Measurements from ENCODE around the gene HIVEP3. TPM values are rescaled to one million over a fixed set of nuclear protein-coding genes. Genes with fewer than 3 reads are reported as not detected.

Gene HIVEP3
- total and polyA plus RNA-seq, 2 donors, result 2.8 to 3.1 TPM

- WGBS, result 95% methylated on average over 5 of the region's 5 CpGs
- Histone ChIP-seq H3K36me3 (ENCODE audit: insufficient read depth) (no peaks in the 10 kb centered on the region), H3K4me1 (ENCODE audit: insufficient read depth) (no peaks in the 10 kb centered on the region), H3K4me3 (ENCODE audit: low read depth, low read length) (no peak overlapping the region), H3K27ac (ENCODE audit: low read depth) (no peak overlapping the region)
- DNase-seq (ENCODE audit: extremely low spot score), result no peak
Measured at GRCh38 chr1:41835485-41835884, 83.2 kb downstream of the HIVEP3 start.

DNA sequence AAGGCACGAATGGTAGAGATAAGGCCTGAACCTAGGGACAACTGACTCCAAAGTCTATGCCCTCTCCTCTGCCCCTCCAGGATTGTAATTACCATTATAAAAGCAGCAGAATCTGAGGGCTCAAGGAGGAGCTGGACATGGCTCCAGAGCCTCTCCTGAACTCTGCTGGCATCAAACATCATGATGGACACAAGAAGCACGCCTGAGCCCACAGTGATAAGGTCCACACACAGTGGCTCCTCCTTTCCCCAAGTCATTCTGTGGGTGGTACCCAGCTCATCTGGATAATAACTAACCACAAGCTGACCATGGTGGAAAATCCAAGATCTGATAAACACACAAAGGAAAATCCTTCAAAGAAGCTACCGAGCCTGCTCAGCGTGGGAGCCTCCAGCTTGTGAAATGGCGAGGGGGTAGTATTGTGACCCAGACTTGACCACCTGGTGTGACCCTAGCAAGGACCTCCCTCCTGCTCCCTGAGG is 85.2 kb downstream of the HIVEP3 start:
- 96% methylated on average over 5 of the region's 5 CpGs for WGBS
- Histone ChIP-seq H3K27ac (ENCODE audit: low read depth) (no peak overlapping the region), H3K36me3 (ENCODE audit: insufficient read depth) (no peaks in the 10 kb centered on the region), H3K4me3 (ENCODE audit: low read depth, low read length) (no peak overlapping the region), H3K4me1 (ENCODE audit: insufficient read depth) (no peaks in the 10 kb centered on the region)
- no peak for DNase-seq (ENCODE audit: extremely low spot score)

DNA sequence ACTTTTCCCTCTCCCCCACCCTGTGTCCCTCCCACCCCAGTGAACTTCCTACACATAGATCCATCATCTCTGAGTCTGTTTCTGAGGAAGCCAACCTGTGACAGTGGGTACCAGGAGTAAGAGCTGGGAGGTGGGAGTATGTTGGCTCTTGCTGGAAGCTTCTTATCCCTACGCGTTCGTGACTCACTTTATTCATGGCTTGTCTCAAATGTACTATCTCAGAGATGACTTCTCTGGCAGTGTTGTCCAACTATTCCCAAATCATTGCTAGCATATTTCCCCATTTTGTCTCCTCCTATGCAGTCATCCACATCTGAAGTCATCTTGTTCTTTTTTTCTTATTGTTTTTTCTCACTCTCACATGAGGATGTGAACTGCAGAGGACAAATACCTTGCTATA is 88.0 kb downstream of the HIVEP3 start:
- no peak overlapping the region for H3K4me3 ChIP-seq (ENCODE audit: low read depth, low read length)
- DNase-seq (ENCODE audit: extremely low spot score), result no peak
- H3K36me3 ChIP-seq (ENCODE audit: insufficient read depth), result no peaks in the 10 kb centered on the region
- H3K4me1 ChIP-seq (ENCODE audit: insufficient read depth), result no peaks in the 10 kb centered on the region
- H3K27ac ChIP-seq (ENCODE audit: low read depth), result no peak overlapping the region
- 81% methylated on average over 3 of the region's 3 CpGs for WGBS

- no peak for DNase-seq (ENCODE audit: extremely low spot score)
- Histone ChIP-seq H3K4me1 (ENCODE audit: insufficient read depth) (peaks cover 1% of the 10 kb centered on the region), H3K36me3 (ENCODE audit: insufficient read depth) (no peaks in the 10 kb centered on the region), H3K4me3 (ENCODE audit: low read depth, low read length) (no peak overlapping the region), H3K27ac (ENCODE audit: low read depth) (no peak overlapping the region)
- 23% methylated on average over 4 of the region's 4 CpGs for WGBS
Measured at GRCh38 chr1:41827991-41828570, 90.6 kb downstream of the HIVEP3 start.

- no peaks in the 10 kb centered on the region for H3K36me3 ChIP-seq (ENCODE audit: insufficient read depth)
- H3K4me3 ChIP-seq (ENCODE audit: low read depth, low read length), result no peak overlapping the region
- no peak overlapping the region for H3K27ac ChIP-seq (ENCODE audit: low read depth)
- 73% methylated on average over 4 of the region's 4 CpGs for WGBS
- no peak for DNase-seq (ENCODE audit: extremely low spot score)
- peaks cover 2% of the 10 kb centered on the region for H3K4me1 ChIP-seq (ENCODE audit: insufficient read depth)
Measured at GRCh38 chr1:41823471-41823870, 95.3 kb downstream of the HIVEP3 start.

GRCh38 chr1:41822866-41823265 is 95.9 kb downstream of the HIVEP3 start:
- 89% methylated on average over 3 of the region's 3 CpGs for WGBS
- Histone ChIP-seq H3K4me3 (ENCODE audit: low read depth, low read length) (no peak overlapping the region), H3K36me3 (ENCODE audit: insufficient read depth) (no peaks in the 10 kb centered on the region), H3K4me1 (ENCODE audit: insufficient read depth) (peaks cover 2% of the 10 kb centered on the region), H3K27ac (ENCODE audit: low read depth) (no peak overlapping the region)
- DNase-seq (ENCODE audit: extremely low spot score), result no peak

GRCh38 chr1:41819843-41820242 is 98.9 kb downstream of the HIVEP3 start:
- WGBS, result 82% methylated on average over 1 of the region's 1 CpG
- DNase-seq (ENCODE audit: extremely low spot score), result no peak
- no peaks in the 10 kb centered on the region for H3K36me3 ChIP-seq (ENCODE audit: insufficient read depth)
- no peak overlapping the region for H3K4me3 ChIP-seq (ENCODE audit: low read depth, low read length)
- peaks cover 2% of the 10 kb centered on the region for H3K4me1 ChIP-seq (ENCODE audit: insufficient read depth)
- no peak overlapping the region for H3K27ac ChIP-seq (ENCODE audit: low read depth)

DNA sequence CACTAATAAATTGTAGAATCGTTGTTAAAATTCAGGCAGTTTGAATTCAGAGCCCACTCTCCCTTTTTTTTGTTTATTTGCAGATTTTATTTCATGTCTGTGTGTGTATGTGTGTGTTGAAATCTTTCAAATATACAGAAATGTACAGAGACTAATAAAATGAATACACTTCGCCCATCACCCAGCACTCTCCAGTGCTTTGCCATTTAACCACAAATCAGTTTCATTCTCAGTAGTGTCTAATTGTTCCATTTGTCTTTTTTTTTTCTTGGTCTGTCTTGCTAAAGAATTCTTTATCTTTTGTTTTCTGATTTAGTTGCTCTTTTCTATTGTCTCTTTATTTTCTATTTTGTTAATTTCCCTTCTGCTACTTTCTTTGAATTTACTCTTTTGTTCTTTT is 99.7 kb downstream of the HIVEP3 start:
- WGBS, result 79% methylated on average over 2 of the region's 2 CpGs

DNA sequence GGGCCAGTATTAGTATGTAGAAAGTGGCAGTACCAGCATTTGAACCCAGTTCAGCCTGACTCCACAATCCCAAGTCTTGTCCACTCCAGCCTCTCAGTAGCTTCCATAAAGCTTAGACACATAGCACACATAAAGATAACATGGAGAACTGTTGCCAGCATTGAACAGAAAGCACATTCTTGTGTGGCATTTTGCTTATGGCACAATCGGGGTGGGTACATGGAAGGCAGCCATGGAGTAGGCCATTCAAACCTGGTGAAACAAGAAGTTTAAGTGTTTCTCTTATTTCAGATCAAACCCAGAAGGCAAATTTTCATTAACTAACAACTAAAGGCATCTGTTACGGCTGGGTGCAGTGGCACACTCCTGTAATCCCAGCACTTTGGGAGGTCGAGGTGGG is 102.7 kb downstream of the HIVEP3 start:
- Histone ChIP-seq H3K4me3 (ENCODE audit: low read depth, low read length) (no peak overlapping the region), H3K36me3 (ENCODE audit: insufficient read depth) (no peaks in the 10 kb centered on the region), H3K4me1 (ENCODE audit: insufficient read depth) (no peaks in the 10 kb centered on the region), H3K27ac (ENCODE audit: low read depth) (no peak overlapping the region)
- 75% methylated on average over 3 of the region's 3 CpGs for whole genome bisulfite sequencing
- DNase-seq (ENCODE audit: extremely low spot score), result no peak

More for the DNA sequence above, 99.7 kb downstream of the HIVEP3 start:
- DNase-seq (ENCODE audit: extremely low spot score), result no peak
- Histone ChIP-seq H3K27ac (ENCODE audit: low read depth) (no peak overlapping the region), H3K4me3 (ENCODE audit: low read depth, low read length) (no peak overlapping the region), H3K36me3 (ENCODE audit: insufficient read depth) (no peaks in the 10 kb centered on the region), H3K4me1 (ENCODE audit: insufficient read depth) (peaks cover 2% of the 10 kb centered on the region)

- 82% methylated on average over 9 of the region's 9 CpGs for WGBS
- Histone ChIP-seq H3K4me1 (ENCODE audit: insufficient read depth) (no peaks in the 10 kb centered on the region), H3K36me3 (ENCODE audit: insufficient read depth) (no peaks in the 10 kb centered on the region), H3K27ac (ENCODE audit: low read depth) (no peak overlapping the region), H3K4me3 (ENCODE audit: low read depth, low read length) (no peak overlapping the region)
- DNase-seq (ENCODE audit: extremely low spot score), result no peak
Measured at GRCh38 chr1:41813755-41814745, 104.7 kb downstream of the HIVEP3 start.

GRCh38 chr1:41813226-41813625 is 105.5 kb downstream of the HIVEP3 start:
- no peak overlapping the region for H3K27ac ChIP-seq (ENCODE audit: low read depth)
- DNase-seq (ENCODE audit: extremely low spot score), result no peak
- WGBS, result 88% methylated on average over 5 of the region's 5 CpGs
- H3K36me3 ChIP-seq (ENCODE audit: insufficient read depth), result no peaks in the 10 kb centered on the region
- H3K4me1 ChIP-seq (ENCODE audit: insufficient read depth), result no peaks in the 10 kb centered on the region
- H3K4me3 ChIP-seq (ENCODE audit: low read depth, low read length), result no peak overlapping the region

DNA sequence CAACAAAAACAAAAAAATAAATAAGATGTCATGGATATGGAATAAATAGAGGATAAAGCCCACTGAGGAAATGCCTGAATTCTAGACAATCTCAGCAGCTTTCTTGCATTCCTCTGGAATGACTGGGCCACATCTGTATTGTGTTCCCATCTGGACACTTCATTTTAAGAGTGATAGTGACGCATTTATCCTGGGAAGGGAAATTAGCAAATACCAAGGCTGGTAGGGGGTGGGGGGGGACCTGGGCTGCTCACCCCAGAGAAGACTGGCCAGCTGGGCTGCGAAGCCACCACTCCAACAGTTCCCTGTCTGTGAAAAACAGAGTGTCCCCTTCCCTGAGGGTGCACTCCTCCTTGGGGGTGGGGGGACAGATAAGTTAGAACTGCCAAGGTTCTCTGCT is 106.3 kb downstream of the HIVEP3 start:
- no peak overlapping the region for H3K27ac ChIP-seq (ENCODE audit: low read depth)
- H3K4me3 ChIP-seq (ENCODE audit: low read depth, low read length), result no peak overlapping the region
- H3K36me3 ChIP-seq (ENCODE audit: insufficient read depth), result no peaks in the 10 kb centered on the region
- no peaks in the 10 kb centered on the region for H3K4me1 ChIP-seq (ENCODE audit: insufficient read depth)
- 69% methylated on average over 2 of the region's 2 CpGs for WGBS
- DNase-seq (ENCODE audit: extremely low spot score), result no peak

GRCh38 chr1:41812051-41812450 is 106.7 kb downstream of the HIVEP3 start:
- WGBS, result 52% methylated on average over 5 of the region's 5 CpGs
- H3K36me3 ChIP-seq (ENCODE audit: insufficient read depth), result no peaks in the 10 kb centered on the region
- no peak overlapping the region for H3K27ac ChIP-seq (ENCODE audit: low read depth)
- no peak overlapping the region for H3K4me3 ChIP-seq (ENCODE audit: low read depth, low read length)
- no peak for DNase-seq (ENCODE audit: extremely low spot score)
- H3K4me1 ChIP-seq (ENCODE audit: insufficient read depth), result no peaks in the 10 kb centered on the region

Measured in urinary bladder (tissue), 4 donors.